Endothelial cell of umbilical vein (primary cell): ENCODE measurements around the gene ATRNL1.

ENCODE experiments used
- CTCF ChIP-seq, 2 donors: IDR thresholded peaks; 1 replicate in 1 of 2; 2 replicates in 1 of 2; pipeline ENCODE4 v1.5.1; 2011; ENCODE audit warnings: low read length in 2 of 2, mild to moderate bottlenecking in 2 of 2, moderate library complexity in 2 of 2, control low read depth in 1 of 2, inconsistent platforms in 1 of 2, low read depth in 1 of 2; ENCODE audit not compliant: insufficient read depth in 1 of 2; ENCODE audit errors: extremely low read depth in 1 of 2
- JUN ChIP-seq: IDR thresholded peaks from 2 replicates; pipeline ENCODE4 v1.6.1; 2011; ENCODE audit warnings: borderline replicate concordance, low read depth; ENCODE audit not compliant: insufficient read length, insufficient read depth
- MYC ChIP-seq: IDR thresholded peaks from one replicate; pipeline ENCODE4 v1.6.1; 2011; ENCODE audit warnings: mild to moderate bottlenecking, low read depth, low read length

GRCh38 chr10:115762029-115762428, 668.9 kb downstream of the ATRNL1 start:
- no peak for TF ChIP-seq MYC
- TF ChIP-seq CTCF (IDR thresholded peaks at IDR 0.05; ENCODE audit: extremely low read depth in 1 of 2, insufficient read depth in 1 of 2, low read depth in 1 of 2, low read length in 2 of 2): no peak
- TF ChIP-seq JUN: no peak
